HCT116 (cell line): Measurements from ENCODE around the gene WFDC10A. TPM values are rescaled to one million over a fixed set of nuclear protein-coding genes. Genes with fewer than 3 reads are reported as not detected.

ENCODE experiments used
- ATAC-seq: fragments of 200-7000 bp; cut with Tn5 transposase; 2 replicates; pipeline ENCODE4 v1.9.1; 2020; ENCODE audit warnings: mild to moderate bottlenecking, moderate library complexity
- BruUV-seq: library from RNA; stranded (reverse); fragments of 400-500 nt; replicated peaks from 2 replicates; lab custom pipeline; 2021; lab: Mats Ljungman, UMichigan
- CTCF ChIA-PET: fragments of 300-600 bp; sonication (Branson Sonifier 250); formaldehyde crosslinking; loops from one replicate; lab custom pipeline; 2021; ENCODE audit warnings: antibody characterized with exemption; lab: Charles Lee
- POLR2A ChIA-PET: fragments of 300-600, 350-600 bp; sonication (Branson Sonifier 250); formaldehyde crosslinking; loops from one replicate; lab custom pipeline; 2021; ENCODE audit warnings: antibody characterized with exemption; lab: Charles Lee
- RAD21 ChIA-PET, 2 experiments: fragments of 300-600 bp; sonication (Branson Sonifier 250); formaldehyde crosslinking; loops; one replicate each; lab custom pipeline; 2023; ENCODE audit warnings: low total read pairs in 2 of 2; ENCODE audit not compliant: uncharacterized antibody in 2 of 2, unreplicated experiment in 2 of 2, low non-redundant PET in 1 of 2; lab: Charles Lee
- DNase-seq: peaks from one replicate; pipeline ENCODE4 v3.0.0-alpha.2; 2010; ENCODE audit warnings: low read depth, low spot score
- H2AFZ ChIP-seq: fragments of 200-600 bp; shearing (Covaris generic), sonication (generic); 2 replicates; pipeline ENCODE4 v1.6.1; 2017; ENCODE audit warnings: low read depth, mixed run types, mixed read lengths, antibody characterized with exemption, low read length; ENCODE audit not compliant: poor library complexity, severe bottlenecking
- H3K27ac ChIP-seq: 2 replicates; pipeline ENCODE4 v1.5.1; 2012; ENCODE audit warnings: low read depth, low read length
- H3K27me3 ChIP-seq: fragments of 200-600 bp; sonication (generic); 2 replicates; pipeline ENCODE4 v1.6.1; 2016; ENCODE audit warnings: mixed run types, low read length, mixed read lengths; ENCODE audit not compliant: insufficient read depth
- H3K36me3 ChIP-seq, 2 experiments: fragments of 200-500 bp in 1 of 2; fragments of 200-600 bp in 1 of 2; sonication (Bioruptor generic) in 1 of 2; sonication (generic) in 1 of 2; 2 replicates each; pipeline versions ENCODE4 v1.5.1 to v1.6.1; 2014 to 2016; ENCODE audit warnings: low read length in 2 of 2, inconsistent platforms in 1 of 2, mixed read lengths in 1 of 2, mixed run types in 1 of 2; ENCODE audit not compliant: insufficient read depth in 2 of 2, control insufficient read depth in 1 of 2
- H3K4me1 ChIP-seq, 2 experiments: fragments of 200-600 bp in 1 of 2; sonication (generic) in 1 of 2; 2 replicates each; pipeline versions ENCODE4 v1.5.1 to v1.6.1; 2012 to 2017; ENCODE audit warnings: low read length in 2 of 2, inconsistent platforms in 1 of 2, mild to moderate bottlenecking in 1 of 2, mixed read lengths in 1 of 2, mixed run types in 1 of 2, moderate library complexity in 1 of 2; ENCODE audit not compliant: insufficient read depth in 2 of 2, control insufficient read depth in 1 of 2
- H3K4me2 ChIP-seq: fragments of 200-600 bp; sonication (generic); 2 replicates; pipeline ENCODE4 v1.6.1; 2017; ENCODE audit warnings: mixed run types, low read length, mixed read lengths
- H3K4me3 ChIP-seq, 2 experiments: fragments of 200-600 bp in 1 of 2; sonication (generic) in 1 of 2; replicated peaks in 1 of 2; 2 replicates each; pipeline ENCODE4 v1.5.1; 2011 to 2016; ENCODE audit warnings: low read length in 2 of 2, control low read depth in 1 of 2, low read depth in 1 of 2, mild to moderate bottlenecking in 1 of 2, mixed read lengths in 1 of 2, mixed run types in 1 of 2
- H3K79me2 ChIP-seq: fragments of 200-600 bp; sonication (generic); 2 replicates; pipeline ENCODE4 v1.6.1; 2017; ENCODE audit warnings: mild to moderate bottlenecking, mixed run types, low read length, moderate library complexity, mixed read lengths; ENCODE audit not compliant: insufficient read depth
- H3K9ac ChIP-seq: fragments of 200-600 bp; sonication (generic); 2 replicates; pipeline ENCODE4 v1.6.1; 2016; ENCODE audit warnings: low read length, mixed read lengths
- H3K9me2 ChIP-seq: fragments of 200-600 bp; sonication (generic), shearing (Covaris generic); 2 replicates; pipeline ENCODE4 v1.6.1; 2017; ENCODE audit warnings: mixed run types, mild to moderate bottlenecking, moderate library complexity; ENCODE audit not compliant: insufficient read depth
- H3K9me3 ChIP-seq, 2 experiments: fragments of 200-500 bp in 1 of 2; fragments of 200-600 bp in 1 of 2; sonication (Bioruptor generic) in 1 of 2; sonication (generic) in 1 of 2; 2 replicates each; pipeline ENCODE4 v1.6.1; 2014 to 2017; ENCODE audit warnings: low read length in 2 of 2, mixed read lengths in 2 of 2, inconsistent platforms in 1 of 2, low read depth in 1 of 2, mild to moderate bottlenecking in 1 of 2, mixed run types in 1 of 2, moderate library complexity in 1 of 2; ENCODE audit not compliant: control insufficient read depth in 1 of 2, insufficient read depth in 1 of 2
- H4K20me1 ChIP-seq: fragments of 200-600 bp; sonication (generic), shearing (Covaris generic); 2 replicates; pipeline ENCODE4 v1.6.1; 2017; ENCODE audit warnings: mixed run types, mild to moderate bottlenecking, moderate library complexity; ENCODE audit not compliant: insufficient read depth
- CEBPB ChIP-seq: IDR thresholded peaks from 2 replicates; pipeline ENCODE4 v1.6.1; 2012; ENCODE audit warnings: low read depth
- EGR1 ChIP-seq: IDR thresholded peaks from 2 replicates; pipeline ENCODE4 v1.6.1; 2012; ENCODE audit warnings: low read depth
- EZH2phosphoT487 ChIP-seq: fragments of 200-600 bp; IDR thresholded peaks from 2 replicates; pipeline ENCODE4 v1.6.1; 2018; ENCODE audit warnings: antibody characterized with exemption, borderline replicate concordance
- JUND ChIP-seq: IDR thresholded peaks from 2 replicates; pipeline ENCODE4 v1.6.1; 2012
- POLR2A ChIP-seq: IDR thresholded peaks from 2 replicates; pipeline ENCODE4 v1.7.0; 2011; ENCODE audit warnings: borderline replicate concordance; ENCODE audit not compliant: insufficient read depth, insufficient read length; ENCODE audit errors: extremely low read depth
- POLR2AphosphoS5 ChIP-seq: IDR thresholded peaks from 2 replicates; pipeline ENCODE4 v1.6.1; 2011; ENCODE audit warnings: mild to moderate bottlenecking, low read depth, low read length, moderate library complexity
- SP1 ChIP-seq: IDR thresholded peaks from 2 replicates; pipeline ENCODE4 v1.6.1; 2012; ENCODE audit warnings: low read depth
- SRF ChIP-seq: IDR thresholded peaks from 2 replicates; pipeline ENCODE4 v1.6.1; 2012; ENCODE audit warnings: low read depth
- ZNF274 ChIP-seq: fragments of 200-500 bp; sonication (Bioruptor generic); IDR thresholded peaks from 2 replicates; pipeline ENCODE4 v1.6.1; 2014; ENCODE audit warnings: mild to moderate bottlenecking, low read depth, low read length, inconsistent platforms
- intact Hi-C: fragments of 100-400 bp; cut with micrococcal nuclease; formaldehyde crosslinking; loops from 2 replicates; pipeline ENCODE4 v1.10.0; 2022
- total RNA-seq: library from RNA; stranded (reverse); gene quantifications from one replicate; pipeline ENCODE4 v1.2.1, GENCODE V29; 2021; ENCODE audit not compliant: unreplicated experiment
- TF ChIP-seq, protein P1 (sequence below): IDR thresholded peaks from 2 replicates; pipeline ENCODE4 v1.6.1; 2012; ENCODE audit warnings: low read depth
- TF ChIP-seq, protein P2 (sequence below): IDR thresholded peaks from 2 replicates; pipeline ENCODE4 v1.6.1; 2012
- TF ChIP-seq, protein P3 (sequence below): IDR thresholded peaks from 2 replicates; pipeline ENCODE4 v1.6.1; 2011; ENCODE audit warnings: mild to moderate bottlenecking, low read length, moderate library complexity; ENCODE audit not compliant: insufficient replicate concordance; ENCODE audit errors: extremely low read depth

WFDC10A gene
- total RNA-seq, 1 experiment from 2014 or later: 0.47 TPM

DNA sequence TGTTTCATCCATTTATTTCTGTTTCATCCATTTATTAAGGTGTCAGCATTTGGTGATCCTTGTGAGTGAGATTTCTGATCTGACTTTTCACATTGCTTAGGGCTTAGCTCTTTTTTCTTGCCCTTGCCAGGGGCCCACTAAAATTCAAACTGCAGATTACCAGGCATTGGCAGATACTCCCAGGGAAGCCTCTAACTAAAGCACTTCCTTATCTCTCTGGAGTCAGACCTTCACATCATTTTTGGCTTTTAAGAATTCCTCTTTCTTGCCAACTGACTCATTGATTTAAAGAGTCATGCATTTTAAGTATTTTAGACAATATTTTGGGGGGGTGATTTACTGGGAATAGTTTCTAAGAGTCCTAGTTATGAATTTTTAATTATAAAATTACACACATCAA is 47.8 kb upstream of the WFDC10A start:
- Histone ChIP-seq H3K9me3 (no peaks in the 10 kb centered on the region), H3K4me1 (no peaks in the 10 kb centered on the region), H3K9ac (no peak overlapping the region), H3K79me2 (no peaks in the 10 kb centered on the region), H3K4me2 (no peak overlapping the region), H3K9me2 (no peaks in the 10 kb centered on the region), H3K36me3 (no peaks in the 10 kb centered on the region), H3K27ac (no peak overlapping the region), H3K27me3 (no peaks in the 10 kb centered on the region), H3K4me3 (no peak overlapping the region), H4K20me1 (no peaks in the 10 kb centered on the region), H2AFZ (no peak overlapping the region)
- BruUV-seq: no TSS peak
- no peak for TF ChIP-seq EZH2phosphoT487
- intact Hi-C loops: no loop called here
- ChIA-PET RAD21 (no interaction called here), CTCF (interaction anchor here (0.7 kb wide), 1 partner anchor 189 kb away, joined by 3 read pairs; no protein-coding TSS in a partner anchor), POLR2A (no interaction called here)
- no peak for DNase-seq
- ATAC-seq: no peak

DNA sequence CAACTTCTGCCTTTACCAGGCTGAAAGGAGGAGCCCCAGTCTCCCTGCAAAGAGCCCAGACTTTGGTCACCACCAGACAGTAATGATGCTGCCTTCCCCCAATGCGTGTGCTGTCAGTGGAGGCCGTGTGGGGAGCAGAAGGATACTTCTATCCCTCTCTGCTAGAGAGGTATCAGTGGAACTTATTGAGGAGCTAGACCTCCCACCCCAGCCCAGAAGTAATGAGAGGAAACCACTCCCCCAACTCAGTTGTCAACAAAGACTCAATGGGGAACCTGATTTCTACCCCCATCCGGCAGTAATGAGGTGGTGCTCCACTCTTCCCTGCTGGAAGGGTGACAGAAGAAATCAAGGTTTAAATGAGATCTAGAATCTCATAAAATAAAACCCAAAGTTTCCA is 46.0 kb upstream of the WFDC10A start:
- Histone ChIP-seq H3K9me3 (no peaks in the 10 kb centered on the region), H3K4me1 (no peaks in the 10 kb centered on the region), H3K9me2 (no peaks in the 10 kb centered on the region), H4K20me1 (no peaks in the 10 kb centered on the region), H2AFZ (no peak overlapping the region), H3K9ac (no peak overlapping the region), H3K27me3 (no peaks in the 10 kb centered on the region), H3K27ac (no peak overlapping the region), H3K4me2 (no peak overlapping the region), H3K79me2 (no peaks in the 10 kb centered on the region), H3K36me3 (no peaks in the 10 kb centered on the region), H3K4me3 (no peak overlapping the region)
- BruUV-seq: no TSS peak
- DNase-seq (no peak), ATAC-seq (no peak)
- CTCF ChIA-PET: no interaction called here
- intact Hi-C loops: no loop called here
- TF ChIP-seq, protein P1, sequence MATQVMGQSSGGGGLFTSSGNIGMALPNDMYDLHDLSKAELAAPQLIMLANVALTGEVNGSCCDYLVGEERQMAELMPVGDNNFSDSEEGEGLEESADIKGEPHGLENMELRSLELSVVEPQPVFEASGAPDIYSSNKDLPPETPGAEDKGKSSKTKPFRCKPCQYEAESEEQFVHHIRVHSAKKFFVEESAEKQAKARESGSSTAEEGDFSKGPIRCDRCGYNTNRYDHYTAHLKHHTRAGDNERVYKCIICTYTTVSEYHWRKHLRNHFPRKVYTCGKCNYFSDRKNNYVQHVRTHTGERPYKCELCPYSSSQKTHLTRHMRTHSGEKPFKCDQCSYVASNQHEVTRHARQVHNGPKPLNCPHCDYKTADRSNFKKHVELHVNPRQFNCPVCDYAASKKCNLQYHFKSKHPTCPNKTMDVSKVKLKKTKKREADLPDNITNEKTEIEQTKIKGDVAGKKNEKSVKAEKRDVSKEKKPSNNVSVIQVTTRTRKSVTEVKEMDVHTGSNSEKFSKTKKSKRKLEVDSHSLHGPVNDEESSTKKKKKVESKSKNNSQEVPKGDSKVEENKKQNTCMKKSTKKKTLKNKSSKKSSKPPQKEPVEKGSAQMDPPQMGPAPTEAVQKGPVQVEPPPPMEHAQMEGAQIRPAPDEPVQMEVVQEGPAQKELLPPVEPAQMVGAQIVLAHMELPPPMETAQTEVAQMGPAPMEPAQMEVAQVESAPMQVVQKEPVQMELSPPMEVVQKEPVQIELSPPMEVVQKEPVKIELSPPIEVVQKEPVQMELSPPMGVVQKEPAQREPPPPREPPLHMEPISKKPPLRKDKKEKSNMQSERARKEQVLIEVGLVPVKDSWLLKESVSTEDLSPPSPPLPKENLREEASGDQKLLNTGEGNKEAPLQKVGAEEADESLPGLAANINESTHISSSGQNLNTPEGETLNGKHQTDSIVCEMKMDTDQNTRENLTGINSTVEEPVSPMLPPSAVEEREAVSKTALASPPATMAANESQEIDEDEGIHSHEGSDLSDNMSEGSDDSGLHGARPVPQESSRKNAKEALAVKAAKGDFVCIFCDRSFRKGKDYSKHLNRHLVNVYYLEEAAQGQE: no peak
- no peak for TF ChIP-seq SP1
- TF ChIP-seq, protein P2, sequence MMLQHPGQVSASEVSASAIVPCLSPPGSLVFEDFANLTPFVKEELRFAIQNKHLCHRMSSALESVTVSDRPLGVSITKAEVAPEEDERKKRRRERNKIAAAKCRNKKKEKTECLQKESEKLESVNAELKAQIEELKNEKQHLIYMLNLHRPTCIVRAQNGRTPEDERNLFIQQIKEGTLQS: no peak
- TF ChIP-seq CEBPB: no peak
- no peak for TF ChIP-seq ZNF274
- TF ChIP-seq EZH2phosphoT487: no peak
- TF ChIP-seq, protein P3, sequence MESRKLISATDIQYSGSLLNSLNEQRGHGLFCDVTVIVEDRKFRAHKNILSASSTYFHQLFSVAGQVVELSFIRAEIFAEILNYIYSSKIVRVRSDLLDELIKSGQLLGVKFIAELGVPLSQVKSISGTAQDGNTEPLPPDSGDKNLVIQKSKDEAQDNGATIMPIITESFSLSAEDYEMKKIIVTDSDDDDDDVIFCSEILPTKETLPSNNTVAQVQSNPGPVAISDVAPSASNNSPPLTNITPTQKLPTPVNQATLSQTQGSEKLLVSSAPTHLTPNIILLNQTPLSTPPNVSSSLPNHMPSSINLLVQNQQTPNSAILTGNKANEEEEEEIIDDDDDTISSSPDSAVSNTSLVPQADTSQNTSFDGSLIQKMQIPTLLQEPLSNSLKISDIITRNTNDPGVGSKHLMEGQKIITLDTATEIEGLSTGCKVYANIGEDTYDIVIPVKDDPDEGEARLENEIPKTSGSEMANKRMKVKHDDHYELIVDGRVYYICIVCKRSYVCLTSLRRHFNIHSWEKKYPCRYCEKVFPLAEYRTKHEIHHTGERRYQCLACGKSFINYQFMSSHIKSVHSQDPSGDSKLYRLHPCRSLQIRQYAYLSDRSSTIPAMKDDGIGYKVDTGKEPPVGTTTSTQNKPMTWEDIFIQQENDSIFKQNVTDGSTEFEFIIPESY: no peak
- TF ChIP-seq JUND: no peak
- no peak for TF ChIP-seq SRF
- TF ChIP-seq EGR1: no peak
- no peak for TF ChIP-seq POLR2A
- no peak for TF ChIP-seq POLR2AphosphoS5
- RAD21 ChIA-PET: interaction anchor here in 1 of 2 experiments (0.6 kb wide), 1 partner anchor 65 kb away, joined by 4 read pairs; no protein-coding TSS in a partner anchor
- POLR2A ChIA-PET: no interaction called here
